ENCODE results near the gene GPR33. TPM values are rescaled to one million over a fixed set of nuclear protein-coding genes. Genes with fewer than 3 reads are reported as not detected.

Gene GPR33
- total RNA-seq, 4 donors from 2014 or later: 0.94 TPM; not detected in 3

DNA sequence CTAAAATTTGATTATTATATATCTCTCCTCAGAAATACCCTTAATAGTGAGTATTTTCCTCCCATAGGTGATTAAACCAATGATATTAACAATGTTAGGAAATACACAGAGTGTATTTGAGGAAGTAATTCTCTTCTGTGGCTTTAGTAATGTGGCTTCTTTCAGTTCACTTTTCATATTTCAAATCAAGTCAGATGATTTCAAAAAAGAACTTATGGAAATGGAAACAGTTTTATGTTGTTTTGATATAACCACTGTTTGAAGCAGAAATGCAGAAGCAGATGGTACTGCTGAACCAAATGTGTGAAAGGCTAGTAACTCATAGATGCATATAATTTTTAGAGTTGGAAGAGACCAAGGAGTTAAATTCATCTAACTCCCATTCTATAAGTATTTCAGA lies 1.9 kb upstream of the GPR33 start:
- H3K4me3 ChIP-seq (ENCODE audit: low read depth, poor library complexity, severe bottlenecking): no peak overlapping the region
- TF ChIP-seq, protein P1, sequence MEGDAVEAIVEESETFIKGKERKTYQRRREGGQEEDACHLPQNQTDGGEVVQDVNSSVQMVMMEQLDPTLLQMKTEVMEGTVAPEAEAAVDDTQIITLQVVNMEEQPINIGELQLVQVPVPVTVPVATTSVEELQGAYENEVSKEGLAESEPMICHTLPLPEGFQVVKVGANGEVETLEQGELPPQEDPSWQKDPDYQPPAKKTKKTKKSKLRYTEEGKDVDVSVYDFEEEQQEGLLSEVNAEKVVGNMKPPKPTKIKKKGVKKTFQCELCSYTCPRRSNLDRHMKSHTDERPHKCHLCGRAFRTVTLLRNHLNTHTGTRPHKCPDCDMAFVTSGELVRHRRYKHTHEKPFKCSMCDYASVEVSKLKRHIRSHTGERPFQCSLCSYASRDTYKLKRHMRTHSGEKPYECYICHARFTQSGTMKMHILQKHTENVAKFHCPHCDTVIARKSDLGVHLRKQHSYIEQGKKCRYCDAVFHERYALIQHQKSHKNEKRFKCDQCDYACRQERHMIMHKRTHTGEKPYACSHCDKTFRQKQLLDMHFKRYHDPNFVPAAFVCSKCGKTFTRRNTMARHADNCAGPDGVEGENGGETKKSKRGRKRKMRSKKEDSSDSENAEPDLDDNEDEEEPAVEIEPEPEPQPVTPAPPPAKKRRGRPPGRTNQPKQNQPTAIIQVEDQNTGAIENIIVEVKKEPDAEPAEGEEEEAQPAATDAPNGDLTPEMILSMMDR (IDR thresholded peaks at IDR 0.05): no peak
- TF ChIP-seq POLR2A (IDR thresholded peaks at IDR 0.05): no peak
- no peak for DNase-seq (ENCODE audit: low spot score in 2 of 2)
- intact Hi-C loops (cut with DNase I; ENCODE audit: low total_unique reads): no loop called here

DNA sequence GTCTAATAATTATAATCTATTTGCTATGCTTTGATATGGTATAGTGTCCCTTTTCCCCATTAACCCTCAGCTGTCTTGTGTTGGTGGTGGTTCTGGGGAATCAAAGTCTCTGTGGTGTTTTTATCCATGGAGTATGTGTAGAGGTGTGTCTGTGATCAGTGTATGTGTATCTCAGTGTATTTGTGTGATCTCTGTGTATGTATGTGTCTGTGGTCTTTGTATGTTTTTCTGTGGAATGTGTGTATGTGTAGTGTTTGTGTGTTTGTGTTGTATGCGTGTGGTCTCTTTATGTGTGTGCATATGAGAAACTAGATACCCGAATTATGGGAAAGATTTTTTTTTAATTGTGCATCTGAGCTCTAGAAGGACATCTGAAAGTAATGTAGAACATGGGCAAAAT lies 1.1 kb downstream of the GPR33 start:
- intact Hi-C loops (cut with DNase I; ENCODE audit: low total_unique reads): no loop called here
- 81 to 87% methylated on average over 2 of the region's 2 CpGs for WGBS, 2 donors
- no peak overlapping the region for H3K4me3 ChIP-seq (ENCODE audit: low read depth, poor library complexity, severe bottlenecking)
- TF ChIP-seq POLR2A (IDR thresholded peaks at IDR 0.05): no peak
- TF ChIP-seq, protein P1 (IDR thresholded peaks at IDR 0.05): no peak
- DNase-seq (ENCODE audit: low spot score in 2 of 2): no peak

DNA sequence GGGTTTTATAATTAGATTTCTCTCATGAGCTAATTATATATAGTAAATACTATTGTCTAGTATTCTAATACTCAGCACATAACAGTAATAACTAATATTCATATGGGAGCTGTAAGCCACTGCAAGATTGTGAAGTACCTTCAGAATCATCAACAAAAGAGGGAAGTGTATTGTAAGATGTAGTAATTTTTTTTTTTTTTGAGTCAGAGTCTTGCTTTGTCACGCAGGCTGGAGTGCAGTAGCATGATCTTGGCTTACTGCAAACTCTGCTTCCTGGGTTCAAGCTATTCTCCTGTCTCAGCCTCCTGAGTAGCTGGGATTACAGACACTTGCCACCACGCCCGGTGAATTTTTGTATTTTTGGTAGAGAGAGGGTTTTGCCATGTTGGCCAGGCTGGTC lies 3.1 kb downstream of the GPR33 start:
- H3K4me3 ChIP-seq (ENCODE audit: low read depth, poor library complexity, severe bottlenecking): no peak overlapping the region
- TF ChIP-seq, protein P1 (IDR thresholded peaks at IDR 0.05): no peak
- TF ChIP-seq POLR2A (IDR thresholded peaks at IDR 0.05): no peak
- intact Hi-C loops (cut with DNase I; ENCODE audit: low total_unique reads): no loop called here
- 86% methylated on average over 3 of the region's 3 CpGs for WGBS, 2 donors
- DNase-seq (ENCODE audit: low spot score in 2 of 2): no peak

DNA sequence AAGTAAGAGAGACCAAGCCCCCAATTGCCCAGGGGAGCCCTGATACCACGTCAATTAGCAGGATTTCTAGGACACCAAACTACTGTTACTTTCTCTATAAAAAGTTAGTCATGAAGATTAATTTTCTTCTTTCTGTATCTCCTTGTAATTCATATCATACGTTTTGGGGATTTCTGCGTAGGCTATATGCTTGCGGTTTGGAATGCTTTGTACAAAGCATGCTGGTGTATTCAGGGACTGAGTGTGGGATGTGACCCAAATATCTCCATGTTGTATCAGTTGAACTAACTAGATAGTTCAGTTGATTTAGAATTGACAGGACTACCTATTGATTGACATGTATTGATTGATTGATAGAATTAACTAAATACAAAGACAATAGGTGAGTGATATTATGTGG lies 7.7 kb downstream of the GPR33 start:
- no peak for DNase-seq (ENCODE audit: low spot score in 2 of 2)
- 53 to 88% methylated on average over 4 of the region's 4 CpGs for WGBS, 2 donors
- no peak overlapping the region for H3K4me3 ChIP-seq (ENCODE audit: low read depth, poor library complexity, severe bottlenecking)
- intact Hi-C loops (cut with DNase I; ENCODE audit: low total_unique reads): no loop called here
- TF ChIP-seq, protein P1 (IDR thresholded peaks at IDR 0.05): no peak
- no peak for TF ChIP-seq POLR2A (IDR thresholded peaks at IDR 0.05)

DNA sequence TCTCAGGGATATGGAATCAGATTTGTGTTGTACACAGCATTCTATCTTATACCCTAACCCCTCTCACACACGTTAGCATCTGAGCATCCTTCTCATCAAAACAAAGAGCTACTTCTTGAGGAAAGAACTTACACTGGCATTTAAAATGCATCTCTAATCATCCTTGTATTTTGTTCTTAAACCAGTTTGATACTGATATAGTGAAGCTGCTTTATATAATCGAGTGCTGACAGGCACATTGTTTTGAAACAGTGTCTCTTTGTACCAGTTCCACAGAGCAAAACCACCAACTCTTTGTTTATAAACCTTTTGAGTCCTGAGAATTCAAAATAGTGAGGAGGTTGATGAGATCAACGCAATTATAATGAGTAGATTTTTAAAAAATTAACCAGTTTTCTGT lies 8.8 kb downstream of the GPR33 start:
- WGBS, 2 donors: 68 to 74% methylated on average over 3 of the region's 3 CpGs
- DNase-seq (ENCODE audit: low spot score in 2 of 2): no peak
- H3K4me3 ChIP-seq (ENCODE audit: low read depth, poor library complexity, severe bottlenecking): no peak overlapping the region
- intact Hi-C loops (cut with DNase I; ENCODE audit: low total_unique reads): no loop called here
- TF ChIP-seq POLR2A (IDR thresholded peaks at IDR 0.05): no peak
- TF ChIP-seq, protein P1 (IDR thresholded peaks at IDR 0.05): no peak

DNA sequence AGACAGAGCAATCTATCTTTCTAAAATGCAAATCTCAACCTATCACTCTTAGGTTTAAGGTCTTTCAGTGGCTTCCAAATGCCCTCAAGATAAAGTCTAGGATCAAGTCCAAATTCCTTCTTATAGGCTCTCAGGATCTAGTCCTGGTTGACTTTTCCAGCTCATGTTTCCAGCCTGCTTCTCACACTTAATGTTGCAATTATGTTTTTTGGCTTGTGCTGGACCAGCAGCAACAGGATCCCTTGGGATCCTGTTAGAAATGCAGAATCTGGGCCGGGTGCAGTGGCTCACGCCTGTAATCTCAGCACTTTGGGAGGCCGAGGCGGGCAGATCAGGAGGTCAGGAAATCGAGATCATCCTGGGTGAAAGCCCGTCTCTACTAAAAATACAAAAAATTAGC lies 10.6 kb downstream of the GPR33 start:
- 81 to 85% methylated on average over 6 of the region's 6 CpGs for WGBS, 2 donors
- no peak overlapping the region for H3K4me3 ChIP-seq (ENCODE audit: low read depth, poor library complexity, severe bottlenecking)
- no peak for DNase-seq (ENCODE audit: low spot score in 2 of 2)
- intact Hi-C loops (cut with DNase I; ENCODE audit: low total_unique reads): no loop called here
- TF ChIP-seq, protein P1 (IDR thresholded peaks at IDR 0.05): no peak
- no peak for TF ChIP-seq POLR2A (IDR thresholded peaks at IDR 0.05)
